ENCODE data around the gene PDE6H. TPM values are rescaled to one million over a fixed set of nuclear protein-coding genes. Genes with fewer than 3 reads are reported as not detected.

The PDE6H gene
- total RNA-seq, 2 donors from 2014 or later, result not detected

- Mint-ChIP-seq H3K9me3 (no peaks in the 10 kb centered on the region), H3K27me3 (ENCODE audit: insufficient read depth) (no peaks in the 10 kb centered on the region), H3K4me3 (no peak overlapping the region), H3K36me3 (ENCODE audit: low read depth) (no peaks in the 10 kb centered on the region), H3K27ac (no peak overlapping the region), H3K4me1 (peaks cover 6% of the 10 kb centered on the region)
- Histone ChIP-seq H3K9me3 (ENCODE audit: control insufficient read depth, low read length) (no peaks in the 10 kb centered on the region), H3K4me1 (ENCODE audit: control insufficient read depth, insufficient read depth, low read length) (no peaks in the 10 kb centered on the region), H3K27ac (ENCODE audit: low read depth, low read length) (no peak overlapping the region), H3K9ac (ENCODE audit: extremely low read depth, low read length, poor library complexity, severe bottlenecking) (no peak overlapping the region), H3K36me3 (ENCODE audit: control insufficient read depth, insufficient read depth, low read length) (no peaks in the 10 kb centered on the region), H3K4me3 (ENCODE audit: low read length) (no peak overlapping the region), H3K27me3 (ENCODE audit: control insufficient read depth, insufficient read depth, low read length, poor library complexity, severe bottlenecking) (no peaks in the 10 kb centered on the region)
- 100% methylated on average over 3 of the region's 3 CpGs; no CpG with 5 or more reads in 1 of the 2 experiments for WGBS, 2 experiments (ENCODE audit: insufficient coverage in 1 of 2, insufficient read length in 1 of 2)
- no peak for DNase-seq
- no peak for TF ChIP-seq CTCF (conservative IDR thresholded peaks at IDR 0.05)
These were observed 25.2 kb downstream of the PDE6H start for GRCh38 chr12:14997998-14998397.

- Mint-ChIP-seq H3K36me3 (ENCODE audit: low read depth) (no peaks in the 10 kb centered on the region), H3K4me1 (peaks cover 6% of the 10 kb centered on the region), H3K9me3 (no peaks in the 10 kb centered on the region), H3K27me3 (ENCODE audit: insufficient read depth) (no peaks in the 10 kb centered on the region), H3K27ac (no peak overlapping the region), H3K4me3 (no peak overlapping the region)
- 67 to 96% methylated on average over 1 to 2 of the region's 2 CpGs for WGBS, 2 experiments (ENCODE audit: insufficient coverage in 1 of 2, insufficient read length in 1 of 2)
- Histone ChIP-seq H3K9me3 (ENCODE audit: control insufficient read depth, low read length) (no peaks in the 10 kb centered on the region), H3K4me1 (ENCODE audit: control insufficient read depth, insufficient read depth, low read length) (no peaks in the 10 kb centered on the region), H3K4me3 (ENCODE audit: low read length) (no peak overlapping the region), H3K27ac (ENCODE audit: low read depth, low read length) (no peak overlapping the region), H3K36me3 (ENCODE audit: control insufficient read depth, insufficient read depth, low read length) (no peaks in the 10 kb centered on the region), H3K27me3 (ENCODE audit: control insufficient read depth, insufficient read depth, low read length, poor library complexity, severe bottlenecking) (no peaks in the 10 kb centered on the region), H3K9ac (ENCODE audit: extremely low read depth, low read length, poor library complexity, severe bottlenecking) (no peak overlapping the region)
- TF ChIP-seq CTCF (conservative IDR thresholded peaks at IDR 0.05), result no peak
- DNase-seq, result no peak
These were observed 26.3 kb downstream of the PDE6H start for GRCh38 chr12:14999021-14999694.

- Mint-ChIP-seq H3K4me1 (peaks cover 6% of the 10 kb centered on the region), H3K27ac (no peak overlapping the region), H3K9me3 (no peaks in the 10 kb centered on the region), H3K4me3 (no peak overlapping the region), H3K27me3 (ENCODE audit: insufficient read depth) (no peaks in the 10 kb centered on the region), H3K36me3 (ENCODE audit: low read depth) (no peaks in the 10 kb centered on the region)
- 80 to 100% methylated on average over 1 to 2 of the region's 2 CpGs for WGBS, 2 experiments (ENCODE audit: insufficient coverage in 1 of 2, insufficient read length in 1 of 2)
- Histone ChIP-seq H3K27ac (ENCODE audit: low read depth, low read length) (no peak overlapping the region), H3K9ac (ENCODE audit: extremely low read depth, low read length, poor library complexity, severe bottlenecking) (no peak overlapping the region), H3K4me1 (ENCODE audit: control insufficient read depth, insufficient read depth, low read length) (no peaks in the 10 kb centered on the region), H3K9me3 (ENCODE audit: control insufficient read depth, low read length) (no peaks in the 10 kb centered on the region), H3K4me3 (ENCODE audit: low read length) (no peak overlapping the region), H3K36me3 (ENCODE audit: control insufficient read depth, insufficient read depth, low read length) (no peaks in the 10 kb centered on the region), H3K27me3 (ENCODE audit: control insufficient read depth, insufficient read depth, low read length, poor library complexity, severe bottlenecking) (no peaks in the 10 kb centered on the region)
- DNase-seq, result no peak
- no peak for TF ChIP-seq CTCF (conservative IDR thresholded peaks at IDR 0.05)
These were observed 27.0 kb downstream of the PDE6H start for GRCh38 chr12:14999695-15000365.

Data from endodermal cell (in vitro differentiated cells).